Esophagus squamous epithelium (tissue), 5 donors: ENCODE data around the gene CLDN24. TPM values are rescaled to one million over a fixed set of nuclear protein-coding genes. Genes with fewer than 3 reads are reported as not detected.
A peak's percentile ranks its signal among the peaks of the same experiment; 100 is the strongest.
"Not testable (repeated sequence)": the region's sequence is repeated elsewhere in the genome, so short reads cannot be mapped to it uniquely, and the experiment has no call there.

Experiments
- DNase-seq: peaks from one replicate; lab custom pipeline; 2025; lab: John Stamatoyannopoulos, UW
- H3K27ac ChIP-seq, 4 donors: fragments of 200-600 bp; sonication (generic); one replicate each; pipeline ENCODE4 v1.5.1; 2016 to 2019; ENCODE audit warnings: mild to moderate bottlenecking in 1 of 4
- H3K27me3 ChIP-seq, 4 donors: fragments of 200-600 bp; sonication (generic); 1 replicate in 3 of 4; 2 replicates in 1 of 4; pipeline versions ENCODE4 v1.5.1 to v1.6.0; 2017 to 2021; ENCODE audit warnings: antibody characterized with exemption in 1 of 4
- H3K36me3 ChIP-seq, 3 donors: fragments of 200-600 bp; sonication (generic); one replicate each; pipeline ENCODE4 v1.5.1; 2016 to 2019
- H3K4me1 ChIP-seq, 3 donors: fragments of 200-600 bp; sonication (generic); one replicate each; pipeline ENCODE4 v1.5.1; 2017 to 2019
- H3K4me3 ChIP-seq, 4 donors: fragments of 200-600 bp; sonication (generic); 1 replicate in 3 of 4; 2 replicates in 1 of 4; pipeline ENCODE4 v1.5.1; 2016 to 2019; ENCODE audit warnings: mild to moderate bottlenecking in 2 of 4, moderate library complexity in 1 of 4
- H3K9me3 ChIP-seq, 3 donors: fragments of 200-600 bp; sonication (generic); one replicate each; pipeline ENCODE4 v1.5.1; 2016 to 2019
- POLR2A ChIP-seq, 4 donors: fragments of 450-650 bp; IDR thresholded peaks; one replicate each; pipeline ENCODE4 v1.6.1; 2017; ENCODE audit warnings: antibody characterized with exemption in 4 of 4, mild to moderate bottlenecking in 4 of 4, moderate library complexity in 3 of 4
- WGBS, 2 donors: methylation state at CpG; one replicate each; pipeline ENCODE4 v1.1.5; 2018; 5-methylcytosine and 5-hydroxymethylcytosine counted together
- intact Hi-C: fragments of 100-400 bp; cut with DNase I; formaldehyde crosslinking; loops from one replicate; pipeline ENCODE4 v1.15.0; 2022
- total RNA-seq, 4 donors: library from RNA; depleted of rRNA; stranded (reverse); fragments of >200 nt; gene quantifications; one replicate each; pipeline ENCODE4 v1.1.0, GENCODE V29; 2016
- TF ChIP-seq, protein P1 (sequence below), 6 experiments: fragments of 450-650 bp in 4 of 6; fragments of 200-600 bp in 2 of 6; sonication (generic) in 2 of 6; IDR thresholded peaks; one replicate each; pipeline ENCODE4 v1.5.1; 2016 to 2019; ENCODE audit warnings: antibody characterized with exemption in 6 of 6, mild to moderate bottlenecking in 4 of 6, moderate library complexity in 4 of 6
- donor health status: DM: yes; HTN: yes; CAD: no.

The CLDN24 gene
- total RNA-seq, 4 donors from 2014 or later = not detected

DNA sequence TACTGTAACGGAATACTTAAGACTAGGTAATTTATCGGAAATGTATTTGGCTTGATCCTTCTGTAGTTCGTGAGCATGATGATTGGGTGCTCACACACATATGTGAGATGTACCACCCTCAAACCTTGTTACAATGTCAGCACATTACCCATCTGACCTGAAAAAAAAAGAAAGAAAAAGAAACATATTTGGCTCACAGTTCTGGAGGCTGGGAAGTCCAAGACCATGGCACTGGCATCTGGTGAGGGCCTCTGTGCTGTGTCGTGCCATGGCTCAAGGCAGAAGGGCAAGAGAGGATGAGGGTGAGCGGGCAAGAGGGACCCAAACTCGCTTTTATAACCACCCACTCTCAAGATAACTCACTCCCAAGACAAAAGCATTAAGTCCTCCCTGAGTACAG, 7.0 kb upstream of the CLDN24 start:
- no peak for DNase-seq
- peaks cover 0 to 8% (median 0%) of the 10 kb centered on the region in 3 donors for H3K9me3 ChIP-seq
- intact Hi-C loops = no loop called here
- peak overlapping the region in 2 of 4 donors; percentile 4 to 9 for H3K27ac ChIP-seq
- H3K4me3 ChIP-seq = no peak overlapping the region
- peaks cover 4 to 25% (median 10%) of the 10 kb centered on the region in 3 donors for H3K4me1 ChIP-seq
- 85 to 87% methylated on average over 6 of the region's 6 CpGs for WGBS, 2 donors
- H3K27me3 ChIP-seq = peaks cover 0 to 6% (median 0%) of the 10 kb centered on the region in 4 donors
- TF ChIP-seq, protein P1, sequence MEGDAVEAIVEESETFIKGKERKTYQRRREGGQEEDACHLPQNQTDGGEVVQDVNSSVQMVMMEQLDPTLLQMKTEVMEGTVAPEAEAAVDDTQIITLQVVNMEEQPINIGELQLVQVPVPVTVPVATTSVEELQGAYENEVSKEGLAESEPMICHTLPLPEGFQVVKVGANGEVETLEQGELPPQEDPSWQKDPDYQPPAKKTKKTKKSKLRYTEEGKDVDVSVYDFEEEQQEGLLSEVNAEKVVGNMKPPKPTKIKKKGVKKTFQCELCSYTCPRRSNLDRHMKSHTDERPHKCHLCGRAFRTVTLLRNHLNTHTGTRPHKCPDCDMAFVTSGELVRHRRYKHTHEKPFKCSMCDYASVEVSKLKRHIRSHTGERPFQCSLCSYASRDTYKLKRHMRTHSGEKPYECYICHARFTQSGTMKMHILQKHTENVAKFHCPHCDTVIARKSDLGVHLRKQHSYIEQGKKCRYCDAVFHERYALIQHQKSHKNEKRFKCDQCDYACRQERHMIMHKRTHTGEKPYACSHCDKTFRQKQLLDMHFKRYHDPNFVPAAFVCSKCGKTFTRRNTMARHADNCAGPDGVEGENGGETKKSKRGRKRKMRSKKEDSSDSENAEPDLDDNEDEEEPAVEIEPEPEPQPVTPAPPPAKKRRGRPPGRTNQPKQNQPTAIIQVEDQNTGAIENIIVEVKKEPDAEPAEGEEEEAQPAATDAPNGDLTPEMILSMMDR (IDR thresholded peaks at IDR 0.05) = no peak
- no peak for TF ChIP-seq POLR2A (IDR thresholded peaks at IDR 0.05)
- H3K36me3 ChIP-seq = no peaks in the 10 kb centered on the region

DNA sequence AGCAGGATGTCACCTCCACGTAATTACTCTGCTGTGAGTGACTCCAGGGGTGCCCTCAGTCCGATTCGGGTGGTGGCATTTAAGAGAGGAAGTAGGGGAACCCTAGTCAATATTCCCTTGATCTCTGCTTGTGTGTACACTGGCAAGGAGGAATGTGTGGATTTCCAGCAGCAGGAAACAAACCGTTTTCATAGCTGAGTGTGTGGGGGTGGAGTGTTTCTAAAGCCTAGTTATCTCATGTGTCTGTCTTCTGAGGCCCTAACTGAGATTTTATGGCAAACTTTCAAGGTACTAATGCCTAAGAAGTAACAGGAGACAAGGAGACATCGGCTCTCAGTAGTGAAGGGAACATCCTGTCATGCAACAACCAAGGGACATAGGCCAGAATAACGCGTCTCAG, 6.6 kb upstream of the CLDN24 start:
- TF ChIP-seq, protein P1 (IDR thresholded peaks at IDR 0.05) = no peak
- no peak for TF ChIP-seq POLR2A (IDR thresholded peaks at IDR 0.05)
- Histone ChIP-seq H3K4me3 (no peak overlapping the region), H3K27me3 (peaks cover 0 to 6% (median 0%) of the 10 kb centered on the region in 4 donors), H3K9me3 (peaks cover 0 to 8% (median 0%) of the 10 kb centered on the region in 3 donors), H3K27ac (no peak overlapping the region), H3K36me3 (no peaks in the 10 kb centered on the region), H3K4me1 (peaks cover 4 to 21% (median 10%) of the 10 kb centered on the region in 3 donors)
- WGBS, 2 donors = 51 to 62% methylated on average over 4 to 5 of the region's 7 CpGs
- DNase-seq = no peak
- intact Hi-C loops = no loop called here

DNA sequence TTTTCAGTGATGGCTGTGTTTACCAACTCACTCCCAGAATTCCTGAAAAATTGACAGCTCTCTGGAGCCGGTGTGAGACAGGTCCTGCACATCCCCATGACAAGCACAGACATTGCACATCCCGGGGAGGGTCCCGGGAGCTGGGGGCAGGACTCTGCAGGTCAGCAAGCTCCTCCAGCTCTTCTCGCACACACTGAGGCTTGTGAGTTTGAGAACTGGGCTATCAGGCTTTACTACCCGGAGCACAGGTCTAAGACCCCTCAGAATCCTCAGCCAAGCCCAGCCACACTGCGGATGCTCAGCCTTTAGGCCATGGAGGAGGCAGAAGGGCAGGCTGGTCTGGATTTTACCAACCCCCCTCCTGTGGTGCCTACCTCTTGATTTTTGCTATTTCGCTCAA, 5.6 kb upstream of the CLDN24 start:
- Histone ChIP-seq H3K36me3 (no peaks in the 10 kb centered on the region), H3K9me3 (peaks cover 0 to 8% (median 0%) of the 10 kb centered on the region in 3 donors), H3K4me3 (no peak overlapping the region), H3K27ac (no peak overlapping the region), H3K27me3 (peaks cover 0 to 13% (median 0%) of the 10 kb centered on the region in 4 donors), H3K4me1 (peaks cover 4 to 19% (median 10%) of the 10 kb centered on the region in 3 donors)
- TF ChIP-seq, protein P1 (IDR thresholded peaks at IDR 0.05) = no peak
- TF ChIP-seq POLR2A (IDR thresholded peaks at IDR 0.05) = no peak
- no peak for DNase-seq
- intact Hi-C loops = no loop called here
- 82 to 83% methylated on average over 6 of the region's 7 CpGs for WGBS, 2 donors

DNA sequence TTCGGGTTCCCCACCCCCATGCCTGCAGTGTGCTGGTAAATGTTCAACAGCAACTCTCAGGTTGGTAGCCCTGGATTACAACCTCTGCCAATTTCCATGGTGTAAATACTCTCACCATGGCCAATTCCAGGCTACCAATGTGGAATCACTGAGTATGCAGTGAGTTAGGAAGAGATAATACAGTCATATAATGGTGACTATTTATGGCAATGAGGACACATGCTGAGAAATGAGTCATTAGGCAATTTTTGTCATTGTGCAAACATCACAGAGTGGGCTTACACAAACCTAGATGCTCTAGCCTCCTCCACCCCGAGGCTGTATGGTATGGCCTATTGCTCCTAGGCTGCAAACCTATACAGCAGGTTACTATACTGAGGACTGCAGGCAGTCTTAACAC, 4.6 kb upstream of the CLDN24 start:
- 62 to 75% methylated on average over 1 to 2 of the region's 2 CpGs for WGBS, 2 donors
- no peak overlapping the region for H3K4me3 ChIP-seq
- H3K4me1 ChIP-seq = peaks cover 4 to 19% (median 10%) of the 10 kb centered on the region in 3 donors
- peaks cover 0 to 8% (median 0%) of the 10 kb centered on the region in 3 donors for H3K9me3 ChIP-seq
- TF ChIP-seq, protein P1 (IDR thresholded peaks at IDR 0.05) = no peak
- no peak for TF ChIP-seq POLR2A (IDR thresholded peaks at IDR 0.05)
- no peak for DNase-seq
- no peaks in the 10 kb centered on the region for H3K36me3 ChIP-seq
- H3K27ac ChIP-seq = no peak overlapping the region
- intact Hi-C loops = no loop called here
- peaks cover 0 to 14% (median 0%) of the 10 kb centered on the region in 4 donors for H3K27me3 ChIP-seq

DNA sequence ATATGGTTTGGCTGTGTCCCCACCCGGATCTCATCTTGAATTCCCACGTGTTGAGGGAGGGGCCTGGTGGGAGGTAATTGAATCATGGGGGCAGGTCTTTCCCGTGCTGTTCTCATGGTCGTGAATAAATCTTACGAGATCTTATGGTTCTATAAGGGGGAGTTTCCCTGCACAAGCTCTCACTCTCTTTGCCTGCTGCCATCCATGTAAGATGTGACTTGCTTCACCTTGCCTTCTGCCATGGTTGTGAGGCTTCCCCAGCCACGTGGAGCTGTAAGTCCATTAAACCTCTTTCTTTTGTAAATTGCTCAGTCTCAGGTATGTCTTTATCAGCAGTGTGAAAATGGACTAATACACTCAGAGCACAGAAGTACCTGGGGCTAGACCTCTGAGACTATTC, 4.2 kb upstream of the CLDN24 start:
- intact Hi-C loops, H3K9me3 ChIP-seq, H3K4me3 ChIP-seq, H3K36me3 ChIP-seq, H3K27ac ChIP-seq, DNase-seq: not testable (repeated sequence)
- peaks cover 0 to 14% (median 0%) of the 10 kb centered on the region in 4 donors for H3K27me3 ChIP-seq
- WGBS, 2 donors = 80 to 85% methylated on average over 6 of the region's 6 CpGs
- H3K4me1 ChIP-seq = peaks cover 4 to 19% (median 10%) of the 10 kb centered on the region in 3 donors
